Karpas-422 (cell line): Measurements from ENCODE around the gene INF2. TPM values are rescaled to one million over a fixed set of nuclear protein-coding genes. Genes with fewer than 3 reads are reported as not detected.

ENCODE experiments used
- DNase-seq: peaks from one replicate; pipeline ENCODE4 v3.0.0-alpha.2; 2015
- H2AFZ ChIP-seq: fragments of 200-600 bp; sonication (generic); 2 replicates; pipeline ENCODE4 v1.6.1; 2014; ENCODE audit warnings: antibody characterized with exemption, low read length, mixed read lengths
- H3K27ac ChIP-seq: fragments of 200-600 bp; sonication (generic); 2 replicates; pipeline ENCODE4 v1.5.1; 2014; ENCODE audit warnings: mild to moderate bottlenecking, low read length, moderate library complexity
- H3K27me3 ChIP-seq: fragments of 200-600 bp; sonication (generic); 2 replicates; pipeline ENCODE4 v1.6.1; 2014; ENCODE audit warnings: low read length, mixed read lengths
- H3K36me3 ChIP-seq: fragments of 200-600 bp; sonication (generic); 2 replicates; pipeline ENCODE4 v1.6.1; 2014; ENCODE audit warnings: low read length, mixed read lengths; ENCODE audit not compliant: insufficient read depth
- H3K4me1 ChIP-seq: fragments of 200-600 bp; sonication (generic); 2 replicates; pipeline ENCODE4 v1.6.1; 2014; ENCODE audit warnings: mild to moderate bottlenecking, low read length, mixed read lengths
- H3K4me2 ChIP-seq: fragments of 200-600 bp; sonication (generic); 2 replicates; pipeline ENCODE4 v1.6.1; 2014; ENCODE audit warnings: low read length, low read depth, mild to moderate bottlenecking; ENCODE audit not compliant: poor library complexity, severe bottlenecking
- H3K4me3 ChIP-seq: fragments of 200-600 bp; sonication (generic); 2 replicates; pipeline ENCODE4 v1.5.1; 2014; ENCODE audit warnings: mild to moderate bottlenecking, antibody characterized with exemption, low read length, mixed read lengths
- H3K79me2 ChIP-seq: fragments of 200-600 bp; sonication (generic); 2 replicates; pipeline ENCODE4 v1.6.1; 2014; ENCODE audit warnings: mild to moderate bottlenecking, low read length, mixed read lengths
- H3K9ac ChIP-seq: fragments of 200-600 bp; sonication (generic); 2 replicates; pipeline ENCODE4 v1.6.0; 2014; ENCODE audit warnings: low read length
- H3K9me2 ChIP-seq: fragments of 200-600 bp; sonication (generic), shearing (Covaris generic); replicated peaks from 2 replicates; pipeline ENCODE4 v1.6.0; 2014; ENCODE audit warnings: mild to moderate bottlenecking, low read length, moderate library complexity; ENCODE audit not compliant: insufficient read depth
- H3K9me3 ChIP-seq: fragments of 300-700, 200-600 bp; sonication (generic); 2 replicates; pipeline ENCODE4 v1.6.1; 2014; ENCODE audit warnings: low read length, mixed read lengths
- H4K20me1 ChIP-seq: fragments of 200-600 bp; sonication (generic); 2 replicates; pipeline ENCODE4 v1.6.1; 2014; ENCODE audit warnings: mild to moderate bottlenecking, antibody characterized with exemption, low read length, low read depth; ENCODE audit not compliant: insufficient read depth
- total RNA-seq: library from RNA; depleted of rRNA; stranded (reverse); fragments of >200 nt; shearing (Covaris generic); gene quantifications from 2 replicates; pipeline ENCODE4 v1.2.3, GENCODE V29; 2014; ENCODE audit warnings: low replicate concordance

The INF2 gene
- total RNA-seq, 1 experiment from 2014 or later = 4.4 TPM

GRCh38 chr14:104680806-104681688 is 8.4 kb upstream of the INF2 start:
- Histone ChIP-seq H3K9ac (no peak overlapping the region), H3K4me2 (peak overlapping the region; percentile 12), H3K36me3 (no peaks in the 10 kb centered on the region), H2AFZ (no peak overlapping the region), H4K20me1 (no peaks in the 10 kb centered on the region), H3K4me3 (no peak overlapping the region), H3K9me2 (no peaks in the 10 kb centered on the region), H3K4me1 (peaks cover 37% of the 10 kb centered on the region), H3K27me3 (no peaks in the 10 kb centered on the region; the same call in 1 of the 2 replicates), H3K9me3 (no peaks in the 10 kb centered on the region), H3K79me2 (no peaks in the 10 kb centered on the region), H3K27ac (no peak overlapping the region)
- peak; percentile 86 for DNase-seq

GRCh38 chr14:104681689-104682074 is 7.7 kb upstream of the INF2 start:
- no peak overlapping the region for H3K9ac ChIP-seq
- no peak overlapping the region for H3K4me2 ChIP-seq
- H2AFZ ChIP-seq = no peak overlapping the region
- no peaks in the 10 kb centered on the region; the same call in 1 of the 2 replicates for H3K27me3 ChIP-seq
- no peaks in the 10 kb centered on the region for H4K20me1 ChIP-seq
- H3K9me3 ChIP-seq = no peaks in the 10 kb centered on the region
- no peak overlapping the region for H3K27ac ChIP-seq
- no peaks in the 10 kb centered on the region for H3K9me2 ChIP-seq
- H3K36me3 ChIP-seq = no peaks in the 10 kb centered on the region
- DNase-seq = no peak
- no peaks in the 10 kb centered on the region for H3K79me2 ChIP-seq
- H3K4me3 ChIP-seq = no peak overlapping the region
- H3K4me1 ChIP-seq = peaks cover 37% of the 10 kb centered on the region

GRCh38 chr14:104682107-104682593 is 7.3 kb upstream of the INF2 start:
- Histone ChIP-seq H3K4me2 (no peak overlapping the region), H3K79me2 (no peaks in the 10 kb centered on the region), H3K4me3 (no peak overlapping the region), H2AFZ (no peak overlapping the region), H4K20me1 (no peaks in the 10 kb centered on the region), H3K36me3 (no peaks in the 10 kb centered on the region), H3K9me3 (no peaks in the 10 kb centered on the region), H3K9ac (no peak overlapping the region), H3K27me3 (no peaks in the 10 kb centered on the region), H3K9me2 (no peaks in the 10 kb centered on the region), H3K4me1 (peaks cover 33% of the 10 kb centered on the region), H3K27ac (no peak overlapping the region)
- DNase-seq = no peak

GRCh38 chr14:104683653-104684448 is 5.6 kb upstream of the INF2 start:
- H3K9me3 ChIP-seq = no peaks in the 10 kb centered on the region
- DNase-seq = no peak
- no peaks in the 10 kb centered on the region for H3K27me3 ChIP-seq
- H3K79me2 ChIP-seq = no peaks in the 10 kb centered on the region
- no peak overlapping the region for H3K4me3 ChIP-seq
- peaks cover 16% of the 10 kb centered on the region for H3K4me1 ChIP-seq
- no peaks in the 10 kb centered on the region for H3K9me2 ChIP-seq
- no peak overlapping the region for H3K27ac ChIP-seq
- H4K20me1 ChIP-seq = no peaks in the 10 kb centered on the region
- no peaks in the 10 kb centered on the region for H3K36me3 ChIP-seq
- no peak overlapping the region for H2AFZ ChIP-seq
- H3K9ac ChIP-seq = no peak overlapping the region
- no peak overlapping the region for H3K4me2 ChIP-seq

GRCh38 chr14:104684449-104684821 is 5.0 kb upstream of the INF2 start:
- Histone ChIP-seq H3K9ac (no peak overlapping the region), H3K36me3 (no peaks in the 10 kb centered on the region)

GRCh38 chr14:104685216-104685997 is 4.0 kb upstream of the INF2 start:
- Histone ChIP-seq H3K4me1 (peaks cover 28% of the 10 kb centered on the region), H3K9me3 (no peaks in the 10 kb centered on the region), H3K9ac (no peak overlapping the region), H2AFZ (no peak overlapping the region), H4K20me1 (no peaks in the 10 kb centered on the region), H3K79me2 (no peaks in the 10 kb centered on the region), H3K27ac (no peak overlapping the region), H3K9me2 (no peaks in the 10 kb centered on the region), H3K4me2 (no peak overlapping the region), H3K4me3 (no peak overlapping the region), H3K27me3 (no peaks in the 10 kb centered on the region), H3K36me3 (no peaks in the 10 kb centered on the region)
- peak; percentile 64 for DNase-seq

More at GRCh38 chr14:104684449-104684821, 5.0 kb upstream of the INF2 start:
- Histone ChIP-seq H3K79me2 (no peaks in the 10 kb centered on the region), H3K4me1 (peaks cover 19% of the 10 kb centered on the region), H3K4me2 (no peak overlapping the region), H4K20me1 (no peaks in the 10 kb centered on the region), H3K27ac (no peak overlapping the region), H3K9me2 (no peaks in the 10 kb centered on the region), H3K27me3 (no peaks in the 10 kb centered on the region), H3K9me3 (no peaks in the 10 kb centered on the region), H3K4me3 (no peak overlapping the region), H2AFZ (no peak overlapping the region)
- no peak for DNase-seq

- Histone ChIP-seq H3K9ac (no peak overlapping the region), H3K4me3 (no peak overlapping the region), H3K79me2 (no peaks in the 10 kb centered on the region), H3K27me3 (no peaks in the 10 kb centered on the region), H2AFZ (no peak overlapping the region), H3K4me1 (peaks cover 27% of the 10 kb centered on the region), H3K27ac (no peak overlapping the region), H3K36me3 (no peaks in the 10 kb centered on the region), H4K20me1 (peaks cover 6% of the 10 kb centered on the region; the same call in 1 of the 2 replicates), H3K9me3 (no peaks in the 10 kb centered on the region), H3K4me2 (no peak overlapping the region), H3K9me2 (no peaks in the 10 kb centered on the region)
- no peak for DNase-seq
These were observed 3.3 kb upstream of the INF2 start for GRCh38 chr14:104685998-104686610.
